SU-DHL-6 (cell line): ENCODE results near the gene LPAR1.

Source experiments
- EZH2phosphoT487 ChIP-seq: fragments of 200-600 bp; sonication (generic), shearing (Covaris generic); conservative IDR thresholded peaks from 2 replicates; pipeline ENCODE4 v1.6.1; 2018; ENCODE audit warnings: mild to moderate bottlenecking, antibody characterized with exemption, low read length, moderate library complexity, mixed read lengths
- TF ChIP-seq, protein P1 (sequence below): fragments of 200-600 bp; sonication (generic); IDR thresholded peaks from one replicate; pipeline ENCODE4 v1.5.1; 2017; ENCODE audit warnings: antibody characterized with exemption, mild to moderate bottlenecking, low read length, moderate library complexity; ENCODE audit not compliant: insufficient read depth, poor library complexity, severe bottlenecking

DNA sequence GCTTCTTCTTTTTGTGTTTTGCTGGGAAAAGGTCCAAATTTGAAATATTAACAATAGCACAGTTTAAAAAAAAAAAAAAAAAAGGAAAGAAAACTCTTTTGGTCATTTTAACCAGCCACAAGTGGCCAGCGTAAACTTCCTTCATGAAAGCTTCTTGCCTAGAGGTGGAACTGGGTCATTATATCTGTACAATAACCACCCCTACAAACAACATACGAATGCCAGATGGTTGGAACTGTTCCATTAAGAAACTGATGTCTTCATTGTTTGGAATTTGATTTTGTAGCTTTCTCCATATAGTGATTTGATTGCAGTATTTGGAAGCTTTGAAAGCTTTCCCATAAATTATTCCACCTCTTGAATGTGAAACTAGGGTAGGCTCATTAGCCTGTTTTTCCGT, 18.3 kb upstream of the LPAR1 start:
- TF ChIP-seq, protein P1, sequence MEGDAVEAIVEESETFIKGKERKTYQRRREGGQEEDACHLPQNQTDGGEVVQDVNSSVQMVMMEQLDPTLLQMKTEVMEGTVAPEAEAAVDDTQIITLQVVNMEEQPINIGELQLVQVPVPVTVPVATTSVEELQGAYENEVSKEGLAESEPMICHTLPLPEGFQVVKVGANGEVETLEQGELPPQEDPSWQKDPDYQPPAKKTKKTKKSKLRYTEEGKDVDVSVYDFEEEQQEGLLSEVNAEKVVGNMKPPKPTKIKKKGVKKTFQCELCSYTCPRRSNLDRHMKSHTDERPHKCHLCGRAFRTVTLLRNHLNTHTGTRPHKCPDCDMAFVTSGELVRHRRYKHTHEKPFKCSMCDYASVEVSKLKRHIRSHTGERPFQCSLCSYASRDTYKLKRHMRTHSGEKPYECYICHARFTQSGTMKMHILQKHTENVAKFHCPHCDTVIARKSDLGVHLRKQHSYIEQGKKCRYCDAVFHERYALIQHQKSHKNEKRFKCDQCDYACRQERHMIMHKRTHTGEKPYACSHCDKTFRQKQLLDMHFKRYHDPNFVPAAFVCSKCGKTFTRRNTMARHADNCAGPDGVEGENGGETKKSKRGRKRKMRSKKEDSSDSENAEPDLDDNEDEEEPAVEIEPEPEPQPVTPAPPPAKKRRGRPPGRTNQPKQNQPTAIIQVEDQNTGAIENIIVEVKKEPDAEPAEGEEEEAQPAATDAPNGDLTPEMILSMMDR = no peak
- TF ChIP-seq EZH2phosphoT487 = no peak
